H1 (cell line): ENCODE data around the gene PCYT1B. TPM values are rescaled to one million over a fixed set of nuclear protein-coding genes. Genes with fewer than 3 reads are reported as not detected.

Experiments used
- CTCF ChIA-PET: fragments of 300-600 bp; sonication (Branson Sonifier 250); formaldehyde crosslinking; loops from one replicate; lab custom pipeline; 2021; ENCODE audit not compliant: partially characterized antibody; lab: Charles Lee
- POLR2A ChIA-PET: fragments of 300-600 bp; sonication (Branson Sonifier 250); formaldehyde crosslinking; loops from one replicate; lab custom pipeline; 2021; ENCODE audit warnings: inconsistent platforms; ENCODE audit not compliant: partially characterized antibody; lab: Charles Lee
- DNase-seq, 2 experiments: peaks; one replicate each; pipeline versions ENCODE4 v3.0.0 to v3.0.0-alpha.2; 2010 to 2022; ENCODE audit warnings: low spot score in 2 of 2, low read depth in 1 of 2, mixed read lengths in 1 of 2
- FAIRE-seq: peaks from 2 replicates; lab custom pipeline; 2011; peaks lifted over from hg19 to GRCh38; lab: Jason Lieb, UNC
- H2AFZ ChIP-seq: 2 replicates; pipeline ENCODE4 v1.8.1; 2012; ENCODE audit warnings: low read length, inconsistent platforms
- H2AK5ac ChIP-seq: 2 replicates; pipeline ENCODE4 v1.6.1; 2013; ENCODE audit warnings: low read depth, low read length
- H2BK120ac ChIP-seq: replicated peaks from 2 replicates; pipeline ENCODE3; 2013; ENCODE audit warnings: low read depth, low read length, inconsistent platforms
- H2BK12ac ChIP-seq: 2 replicates; pipeline ENCODE4 v1.6.1; 2013; ENCODE audit warnings: low read depth, low read length
- H2BK15ac ChIP-seq: 2 replicates; pipeline ENCODE4 v1.6.1; 2013; ENCODE audit warnings: low read length
- H2BK20ac ChIP-seq: 2 replicates; pipeline ENCODE4 v1.6.1; 2013; ENCODE audit warnings: low read length
- H2BK5ac ChIP-seq: 2 replicates; pipeline ENCODE4 v1.6.1; 2013; ENCODE audit warnings: low read depth, low read length
- H3K14ac ChIP-seq: 2 replicates; pipeline ENCODE4 v1.6.1; 2013; ENCODE audit warnings: inconsistent platforms; ENCODE audit not compliant: insufficient read length
- H3K18ac ChIP-seq: 2 replicates; pipeline ENCODE4 v1.6.1; 2013; ENCODE audit warnings: low read length; ENCODE audit errors: extremely low read depth
- H3K23ac ChIP-seq: 2 replicates; pipeline ENCODE4 v1.6.1; 2013; ENCODE audit warnings: inconsistent platforms; ENCODE audit not compliant: insufficient read length
- H3K23me2 ChIP-seq: 2 replicates; pipeline ENCODE4 v1.6.1; 2013; ENCODE audit warnings: low read depth, low read length
- H3K27ac ChIP-seq: 2 replicates; pipeline ENCODE4 v1.6.1; 2011; ENCODE audit warnings: low read depth, low read length, inconsistent platforms
- H3K27me3 ChIP-seq, 4 experiments: replicated peaks in 1 of 4; 1 replicate in 1 of 4; 2 replicates in 3 of 4; pipeline versions ENCODE4 v1.6.1 to v1.8.1; 2011 to 2013; ENCODE audit warnings: low read length in 3 of 4, mild to moderate bottlenecking in 3 of 4, inconsistent platforms in 2 of 4, mixed read lengths in 2 of 4, moderate library complexity in 1 of 4; ENCODE audit not compliant: control insufficient read depth in 3 of 4, insufficient read depth in 3 of 4; ENCODE audit errors: extremely low read depth in 1 of 4
- H3K36me3 ChIP-seq, 4 experiments: 2 replicates each; pipeline versions ENCODE4 v1.6.1 to v1.8.1; 2011 to 2013; ENCODE audit warnings: mild to moderate bottlenecking in 4 of 4, low read length in 3 of 4, moderate library complexity in 2 of 4, control low read depth in 1 of 4, inconsistent platforms in 1 of 4; ENCODE audit not compliant: insufficient read depth in 4 of 4, control insufficient read depth in 2 of 4
- H3K4ac ChIP-seq: replicated peaks from 2 replicates; pipeline ENCODE3; 2013; ENCODE audit warnings: low read length, low read depth, mixed read lengths, inconsistent platforms; ENCODE audit not compliant: insufficient read length
- H3K4me1 ChIP-seq, 4 experiments: replicated peaks in 1 of 4; 1 replicate in 1 of 4; 2 replicates in 3 of 4; pipeline versions ENCODE4 v1.6.1 to v1.8.1; 2011 to 2013; ENCODE audit warnings: low read length in 3 of 4, inconsistent platforms in 2 of 4, mixed read lengths in 1 of 4; ENCODE audit not compliant: insufficient read depth in 4 of 4, control insufficient read depth in 3 of 4
- H3K4me2 ChIP-seq, 2 experiments: 2 replicates each; pipeline versions ENCODE4 v1.6.1 to v1.8.1; 2011 to 2013; ENCODE audit warnings: low read depth in 2 of 2, low read length in 2 of 2, control low read depth in 1 of 2, inconsistent platforms in 1 of 2, mild to moderate bottlenecking in 1 of 2; ENCODE audit not compliant: insufficient read depth in 1 of 2
- H3K4me3 ChIP-seq, 4 experiments: fragments of 200-600, 300-600 bp in 1 of 4; sonication (generic), shearing (Covaris generic), sonication (Bioruptor Twin) in 1 of 4; 2 replicates each; pipeline versions ENCODE4 v1.5.1 to v1.8.1; 2011 to 2016; ENCODE audit warnings: low read length in 4 of 4, low read depth in 3 of 4, control low read depth in 2 of 4, inconsistent platforms in 2 of 4, mild to moderate bottlenecking in 2 of 4, mixed read lengths in 1 of 4, moderate library complexity in 1 of 4; ENCODE audit not compliant: insufficient read depth in 2 of 4; ENCODE audit errors: extremely low read depth in 1 of 4
- H3K56ac ChIP-seq: replicated peaks from 2 replicates; pipeline ENCODE3; 2013; ENCODE audit warnings: low read depth, mild to moderate bottlenecking, mixed read lengths, low read length, inconsistent platforms; ENCODE audit not compliant: insufficient read length
- H3K79me1 ChIP-seq: 2 replicates; pipeline ENCODE4 v1.6.1; 2013; ENCODE audit warnings: low read depth, low read length, control low read depth
- H3K79me2 ChIP-seq, 2 experiments: 2 replicates each; pipeline versions ENCODE4 v1.6.1 to v1.8.1; 2012 to 2013; ENCODE audit warnings: low read length in 2 of 2, mild to moderate bottlenecking in 2 of 2, inconsistent platforms in 1 of 2; ENCODE audit not compliant: insufficient read depth in 2 of 2, control insufficient read depth in 1 of 2
- H3K9ac ChIP-seq, 4 experiments: replicated peaks in 1 of 4; 1 replicate in 1 of 4; 2 replicates in 3 of 4; pipeline versions ENCODE4 v1.6.1 to v1.8.1; 2011 to 2013; ENCODE audit warnings: low read depth in 3 of 4, low read length in 3 of 4, control low read depth in 2 of 4, mild to moderate bottlenecking in 2 of 4, moderate library complexity in 2 of 4, inconsistent platforms in 1 of 4; ENCODE audit errors: extremely low read depth in 1 of 4
- H3K9me3 ChIP-seq, 2 experiments: 2 replicates each; pipeline versions ENCODE4 v1.6.1 to v1.8.1; 2012 to 2013; ENCODE audit warnings: mild to moderate bottlenecking in 2 of 2, moderate library complexity in 2 of 2, control low read depth in 1 of 2, inconsistent platforms in 1 of 2, low read depth in 1 of 2, low read length in 1 of 2, mixed read lengths in 1 of 2; ENCODE audit not compliant: insufficient read depth in 2 of 2
- H4K20me1 ChIP-seq, 2 experiments: replicated peaks in 1 of 2; 2 replicates each; pipeline versions ENCODE3 to v1.8.1; 2011 to 2013; ENCODE audit warnings: inconsistent platforms in 2 of 2, low read length in 2 of 2, mild to moderate bottlenecking in 1 of 2; ENCODE audit not compliant: insufficient read depth in 2 of 2, control insufficient read depth in 1 of 2
- H4K5ac ChIP-seq: 2 replicates; pipeline ENCODE4 v1.6.1; 2013; ENCODE audit warnings: low read length, low read depth, mixed read lengths, inconsistent platforms; ENCODE audit not compliant: insufficient read length
- H4K8ac ChIP-seq: 2 replicates; pipeline ENCODE4 v1.8.0; 2013; ENCODE audit warnings: mild to moderate bottlenecking, moderate library complexity, low read length, inconsistent platforms; ENCODE audit not compliant: insufficient read depth; ENCODE audit errors: extremely low read depth
- H4K91ac ChIP-seq: replicated peaks from 2 replicates; pipeline ENCODE3; 2013; ENCODE audit warnings: low read length, mixed read lengths, inconsistent platforms; ENCODE audit not compliant: insufficient read length
- ASH2L ChIP-seq: fragments of 200-600, 300-600 bp; sonication (generic); IDR thresholded peaks from one replicate; pipeline ENCODE4 v1.7.1; 2017; ENCODE audit warnings: low read length
- CTCF ChIP-seq, 3 experiments: IDR thresholded peaks; 1 replicate in 2 of 3; 2 replicates in 1 of 3; pipeline versions ENCODE4 v1.5.1 to v1.6.1; 2011; ENCODE audit warnings: low read length in 3 of 3, mild to moderate bottlenecking in 3 of 3, inconsistent platforms in 2 of 3, low read depth in 1 of 3, moderate library complexity in 1 of 3; ENCODE audit not compliant: insufficient read depth in 1 of 3; ENCODE audit errors: control extremely low read depth in 1 of 3
- POU5F1 ChIP-seq: IDR thresholded peaks from 2 replicates; pipeline ENCODE4 v1.6.1; 2011; ENCODE audit warnings: low read depth, mild to moderate bottlenecking, low read length, moderate library complexity
- RAD21 ChIP-seq, 2 experiments: IDR thresholded peaks in 1 of 2; conservative IDR thresholded peaks in 1 of 2; 2 replicates each; pipeline ENCODE4 v1.6.1; 2011; ENCODE audit warnings: low read depth in 2 of 2, low read length in 2 of 2, improper control_type of control experiment in 1 of 2, inconsistent platforms in 1 of 2, mild to moderate bottlenecking in 1 of 2, moderate library complexity in 1 of 2
- SUZ12 ChIP-seq: fragments of 200-600 bp; sonication (generic); IDR thresholded peaks from 2 replicates; pipeline ENCODE4 v1.6.1; 2012; ENCODE audit warnings: mild to moderate bottlenecking, inconsistent platforms, low read length, moderate library complexity, mixed read lengths
- WGBS, 2 experiments: shearing (Covaris generic) in 1 of 2; methylation state at CpG; one replicate each; pipeline versions ENCODE4 v1.1.6 to v1.1.7; 2013 to 2015; ENCODE audit warnings: low lambda C conversion rate in 2 of 2, mixed read lengths in 2 of 2, inconsistent platforms in 1 of 2, low coverage in 1 of 2, missing lambda C conversion rate in 1 of 2; ENCODE audit not compliant: insufficient replicate concordance in 2 of 2, insufficient coverage in 1 of 2, insufficient read length in 1 of 2; ENCODE audit errors: extremely low coverage in 1 of 2, missing lambda C conversion rate in 1 of 2; 5-methylcytosine and 5-hydroxymethylcytosine counted together
- polyA plus RNA-seq, 7 experiments: library from polyadenylated mRNA; depleted of rRNA in 3 of 7; stranded (reverse) in 5 of 7; unstranded in 2 of 7; fragments of >200 nt in 5 of 7; fragments of 200-250 nt in 2 of 7; gene quantifications; 1 replicate in 5 of 7; 2 replicates in 1 of 7; 4 replicates in 1 of 7; pipeline versions ENCODE4 v1.2.1 to v1.2.3, GENCODE V29; 2011 to 2013; ENCODE audit warnings: missing spikeins in 2 of 7, mixed read lengths in 2 of 7
- total RNA-seq: library from RNA; stranded (reverse); fragmentation: NEBNext Ultra II Directional; extraction: Animal tissue kit (Norgen Biotek cat#: 25700); gene quantifications from 2 replicates; pipeline ENCODE4 v1.2.1, GENCODE V29; 2021

Gene PCYT1B
- total and polyA plus RNA-seq, 2 of the 8 experiments (the other 6 are each of a cell fraction or from before 2014, with no cell fraction given) = 17.9 to 30.6 TPM

DNA sequence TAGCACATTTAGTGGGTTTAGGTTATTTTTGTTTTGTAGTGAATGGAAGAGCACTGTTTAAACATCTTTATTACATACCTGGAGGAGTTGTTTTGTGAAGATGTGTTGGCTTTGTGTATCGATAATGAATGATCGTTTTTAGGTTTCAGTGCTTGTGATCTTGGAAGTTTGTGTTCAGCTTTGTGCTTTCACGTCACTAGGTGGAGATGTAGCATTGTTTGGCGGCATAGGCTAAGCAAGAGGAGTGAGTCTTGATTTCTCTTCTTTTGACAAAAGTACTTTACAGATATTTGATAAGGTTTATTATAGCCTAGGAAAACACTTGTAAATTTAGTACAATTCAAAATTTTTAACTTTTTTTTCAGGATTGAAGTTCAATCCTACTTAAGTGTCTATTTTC, 131.7 kb downstream of the PCYT1B start:
- WGBS, 2 experiments = 79% methylated on average over 4 of the region's 4 CpGs; no CpG with 5 or more reads in 1 of the 2 experiments
- H2BK5ac ChIP-seq = no peak overlapping the region
- H3K18ac ChIP-seq = no peak overlapping the region
- no peak overlapping the region for H3K4me2 ChIP-seq
- no peaks in the 10 kb centered on the region for H3K79me1 ChIP-seq
- no peak overlapping the region for H2BK15ac ChIP-seq
- no peak overlapping the region for H2AFZ ChIP-seq
- CTCF ChIA-PET = interaction anchor here (0.9 to 1.2 kb wide), 3 partner anchors 42 to 234 kb away, joined by 3 to 4 read pairs (median 3); no protein-coding TSS in a partner anchor
- no peak overlapping the region for H3K56ac ChIP-seq
- no peaks in the 10 kb centered on the region for H3K4me1 ChIP-seq
- no peaks in the 10 kb centered on the region for H3K23me2 ChIP-seq
- peak; percentile 74 for FAIRE-seq
- no peak overlapping the region for H4K5ac ChIP-seq
- no peaks in the 10 kb centered on the region for H4K20me1 ChIP-seq
- H3K27me3 ChIP-seq = no peaks in the 10 kb centered on the region
- H3K14ac ChIP-seq = no peak overlapping the region
- no peak overlapping the region for H3K27ac ChIP-seq
- H3K23ac ChIP-seq = no peak overlapping the region
- H3K36me3 ChIP-seq = no peaks in the 10 kb centered on the region; a peak in 2 of 8 replicates
- H4K91ac ChIP-seq = no peak overlapping the region
- H3K4me3 ChIP-seq = no peak overlapping the region
- H3K4ac ChIP-seq = no peak overlapping the region
- H2BK120ac ChIP-seq = no peak overlapping the region
- no peaks in the 10 kb centered on the region for H3K9me3 ChIP-seq
- H2AK5ac ChIP-seq = no peak overlapping the region
- no peak overlapping the region for H3K9ac ChIP-seq
- TF ChIP-seq SUZ12 (no peak), CTCF (IDR thresholded peaks at IDR 0.05; ENCODE audit: control extremely low read depth in 1 of 3, insufficient read depth in 1 of 3, low read depth in 1 of 3, low read length in 3 of 3) (peak in 2 of 3 experiments; percentile 27 to 49; a peak in 2 of 4 replicates), ASH2L (no peak), POU5F1 (no peak), RAD21 (IDR thresholded peaks at IDR 0.05 in 1 of 2, conservative IDR thresholded peaks at IDR 0.05 in 1 of 2; ENCODE audit: low read depth in 2 of 2, low read length in 2 of 2) (peak; percentile 65 to 70)
- no peak overlapping the region for H4K8ac ChIP-seq
- no peak overlapping the region for H2BK20ac ChIP-seq
- DNase-seq = no peak
- no peak overlapping the region for H2BK12ac ChIP-seq
- POLR2A ChIA-PET = interaction anchor here (1.1 kb wide), 1 partner anchor 24 kb away, joined by 3 read pairs; no protein-coding TSS in a partner anchor
- no peaks in the 10 kb centered on the region for H3K79me2 ChIP-seq
